Endothelial cell of umbilical vein (primary cell): ENCODE data around the gene FBXW7. TPM values are rescaled to one million over a fixed set of nuclear protein-coding genes. Genes with fewer than 3 reads are reported as not detected.

ENCODE experiments used
- BruUV-seq: library from RNA; stranded (reverse); fragments of 400-500 nt; replicated peaks from 2 replicates; lab custom pipeline; 2021; lab: Mats Ljungman, UMichigan
- CTCF ChIA-PET: fragments of 300-600, 350-600 bp; sonication (Branson Sonifier 250); formaldehyde crosslinking; loops from one replicate; lab custom pipeline; 2021; ENCODE audit warnings: antibody characterized with exemption, inconsistent platforms; lab: Charles Lee
- POLR2A ChIA-PET: fragments of 300-600, 350-600 bp; sonication (Branson Sonifier 250); formaldehyde crosslinking; loops from one replicate; lab custom pipeline; 2021; ENCODE audit warnings: antibody characterized with exemption, inconsistent platforms; lab: Charles Lee
- DNase-seq: peaks from one replicate; pipeline ENCODE4 v3.0.0-alpha.2; 2011; ENCODE audit warnings: low read depth, low spot score
- FAIRE-seq: peaks from 2 replicates; lab custom pipeline; 2011; peaks lifted over from hg19 to GRCh38; lab: Jason Lieb, UNC
- H2AFZ ChIP-seq: 2 replicates; pipeline ENCODE4 v1.6.0; 2012; ENCODE audit warnings: low read depth, low read length, control low read depth, inconsistent platforms
- H3K27ac ChIP-seq: 2 replicates; pipeline ENCODE4 v1.5.1; 2011; ENCODE audit warnings: low read depth, mild to moderate bottlenecking, control low read depth, low read length, moderate library complexity; ENCODE audit not compliant: insufficient read depth
- H3K27me3 ChIP-seq, 2 experiments: 2 replicates each; pipeline versions ENCODE4 v1.6.0 to v1.6.1; 2011; ENCODE audit warnings: low read length in 2 of 2, mixed read lengths in 1 of 2; ENCODE audit not compliant: control insufficient read depth in 2 of 2, insufficient read depth in 2 of 2
- H3K36me3 ChIP-seq, 2 experiments: 2 replicates in 1 of 2; 3 replicates in 1 of 2; pipeline ENCODE4 v1.5.1; 2011; ENCODE audit warnings: low read length in 2 of 2, mild to moderate bottlenecking in 1 of 2, moderate library complexity in 1 of 2; ENCODE audit not compliant: control insufficient read depth in 2 of 2, insufficient read depth in 2 of 2; ENCODE audit errors: extremely low read depth in 1 of 2
- H3K4me1 ChIP-seq: 3 replicates; pipeline ENCODE4 v1.5.1; 2011; ENCODE audit warnings: mild to moderate bottlenecking, low read length; ENCODE audit not compliant: control insufficient read depth, insufficient read depth; ENCODE audit errors: extremely low read depth
- H3K4me2 ChIP-seq: 2 replicates; pipeline ENCODE4 v1.6.1; 2011; ENCODE audit warnings: low read length, control low read depth, mixed read lengths; ENCODE audit not compliant: insufficient read depth
- H3K4me3 ChIP-seq, 3 experiments: fragments of 200-600 bp in 1 of 3; sonication (generic), shearing (Covaris generic) in 1 of 3; replicated peaks in 1 of 3; 2 replicates each; pipeline ENCODE4 v1.5.1; 2011 to 2016; ENCODE audit warnings: control low read depth in 3 of 3, low read length in 3 of 3, mild to moderate bottlenecking in 2 of 3, inconsistent platforms in 1 of 3, low read depth in 1 of 3, moderate library complexity in 1 of 3; ENCODE audit not compliant: insufficient read depth in 1 of 3
- H3K79me2 ChIP-seq: 2 replicates; pipeline ENCODE4 v1.6.0; 2012; ENCODE audit warnings: low read length, inconsistent platforms; ENCODE audit not compliant: control insufficient read depth, insufficient read depth
- H3K9ac ChIP-seq: replicated peaks from 2 replicates; pipeline ENCODE3; 2011; ENCODE audit warnings: low read length, control low read depth; ENCODE audit not compliant: insufficient read depth; ENCODE audit errors: extremely low read depth
- H3K9me1 ChIP-seq: replicated peaks from 3 replicates; pipeline ENCODE4 v1.6.0; 2011; ENCODE audit warnings: mild to moderate bottlenecking, low read length; ENCODE audit not compliant: control insufficient read depth, insufficient read depth; ENCODE audit errors: extremely low read depth
- H3K9me3 ChIP-seq: replicated peaks from 2 replicates; pipeline ENCODE4 v1.5.1; 2012; ENCODE audit warnings: low read length, inconsistent platforms; ENCODE audit not compliant: control insufficient read depth, insufficient read depth
- H4K20me1 ChIP-seq: replicated peaks from 2 replicates; pipeline ENCODE3; 2011; ENCODE audit warnings: mild to moderate bottlenecking, low read length; ENCODE audit not compliant: control insufficient read depth, insufficient read depth; ENCODE audit errors: extremely low read depth
- CTCF ChIP-seq, 2 donors: IDR thresholded peaks; 1 replicate in 1 of 2; 2 replicates in 1 of 2; pipeline ENCODE4 v1.5.1; 2011; ENCODE audit warnings: low read length in 2 of 2, mild to moderate bottlenecking in 2 of 2, moderate library complexity in 2 of 2, control low read depth in 1 of 2, inconsistent platforms in 1 of 2, low read depth in 1 of 2; ENCODE audit not compliant: insufficient read depth in 1 of 2; ENCODE audit errors: extremely low read depth in 1 of 2
- EZH2 ChIP-seq: IDR thresholded peaks from 2 replicates; pipeline ENCODE4 v1.6.1; 2012; ENCODE audit warnings: borderline replicate concordance, low read depth, mild to moderate bottlenecking, moderate library complexity, low read length, inconsistent platforms; ENCODE audit not compliant: severe bottlenecking
- FOS ChIP-seq: IDR thresholded peaks from 2 replicates; pipeline ENCODE4 v1.6.1; 2011; ENCODE audit warnings: mild to moderate bottlenecking, low read length, moderate library complexity, borderline replicate concordance; ENCODE audit not compliant: insufficient read depth
- GATA2 ChIP-seq: IDR thresholded peaks from 2 replicates; pipeline ENCODE4 v1.7.0; 2011; ENCODE audit warnings: low read depth, mild to moderate bottlenecking, moderate library complexity, mixed read lengths, low read length; ENCODE audit not compliant: insufficient read length, insufficient read depth
- JUN ChIP-seq: IDR thresholded peaks from 2 replicates; pipeline ENCODE4 v1.6.1; 2011; ENCODE audit warnings: borderline replicate concordance, low read depth; ENCODE audit not compliant: insufficient read length, insufficient read depth
- MAX ChIP-seq: IDR thresholded peaks from 2 replicates; pipeline ENCODE4 v1.6.1; 2011; ENCODE audit not compliant: insufficient read depth, insufficient read length
- MYC ChIP-seq: IDR thresholded peaks from one replicate; pipeline ENCODE4 v1.6.1; 2011; ENCODE audit warnings: mild to moderate bottlenecking, low read depth, low read length
- POLR2A ChIP-seq: IDR thresholded peaks from 2 replicates; pipeline ENCODE4 v1.6.1; 2012; ENCODE audit warnings: low read depth, mild to moderate bottlenecking, control low read depth, low read length
- POLR2AphosphoS5 ChIP-seq: IDR thresholded peaks from 2 replicates; pipeline ENCODE4 v1.6.1; 2012; ENCODE audit warnings: low read depth, mild to moderate bottlenecking, control low read depth, low read length, moderate library complexity; ENCODE audit not compliant: insufficient read depth
- dilution Hi-C: fragments of 300-500 bp; cut with MboI; formaldehyde crosslinking; loops from one replicate; pipeline ENCODE4 v1.15.0; 2019; ENCODE audit warnings: low sequenced_read_pairs; ENCODE audit not compliant: extremely low pct_ligation_motif_present
- intact Hi-C: fragments of 100-400 bp; cut with micrococcal nuclease; formaldehyde crosslinking; loops from one replicate; pipeline ENCODE4 v1.10.0; 2022
- polyA plus RNA-seq, 4 experiments: library from polyadenylated mRNA; depleted of rRNA in 3 of 4; stranded (reverse) in 3 of 4; unstranded in 1 of 4; fragments of >200 nt; gene quantifications; 2 replicates each; pipeline versions ENCODE4 v1.2.1 to v1.2.3, GENCODE V29; 2011 to 2012; ENCODE audit warnings: missing spikeins in 1 of 4
- total RNA-seq: library from RNA; stranded (reverse); gene quantifications from 2 replicates; pipeline ENCODE4 v1.2.3, GENCODE V29; 2021

FBXW7 gene
- total and polyA plus RNA-seq, 2 donors (not counting 3 experiments of a cell fraction or from before 2014, with no cell fraction given) = 7.0 to 28.1 TPM

- peaks cover 2% of the 10 kb centered on the region for H3K9me1 ChIP-seq
- H4K20me1 ChIP-seq = peaks cover 8% of the 10 kb centered on the region
- no peaks in the 10 kb centered on the region for H3K27me3 ChIP-seq
- ChIA-PET POLR2A (no interaction called here), CTCF (interaction anchor here (2.9 to 4.2 kb wide), 2 partner anchors 9 to 13 kb away, joined by 18 to 26 read pairs; no protein-coding TSS in a partner anchor)
- DNase-seq (no peak), FAIRE-seq (no peak)
- H3K4me3 ChIP-seq = no peak overlapping the region
- H3K9ac ChIP-seq = no peak overlapping the region
- H2AFZ ChIP-seq = no peak overlapping the region
- TF ChIP-seq EZH2 = no peak
- TF ChIP-seq POLR2A = no peak
- no peak for TF ChIP-seq MYC
- no peak for TF ChIP-seq MAX
- no peak for TF ChIP-seq JUN
- TF ChIP-seq POLR2AphosphoS5 = no peak
- TF ChIP-seq CTCF (IDR thresholded peaks at IDR 0.05; ENCODE audit: extremely low read depth in 1 of 2, insufficient read depth in 1 of 2, low read depth in 1 of 2, low read length in 2 of 2) = no peak
- TF ChIP-seq GATA2 = no peak
- TF ChIP-seq FOS = no peak
- dilution Hi-C loops (no loop called here), intact Hi-C loops (no loop called here)
- H3K4me2 ChIP-seq = no peak overlapping the region
- peaks cover 67% of the 10 kb centered on the region for H3K79me2 ChIP-seq
- no peak overlapping the region for H3K27ac ChIP-seq
- H3K9me3 ChIP-seq = no peaks in the 10 kb centered on the region
- BruUV-seq = no TSS peak
- H3K4me1 ChIP-seq = no peaks in the 10 kb centered on the region
- no peaks in the 10 kb centered on the region for H3K36me3 ChIP-seq
Measured at GRCh38 chr4:152488246-152488645, 47.6 kb downstream of the FBXW7 start.
